SK-N-SH (cell line): Measurements from ENCODE around the gene DOHH.

ENCODE experiments used
- FOXM1 ChIP-seq: IDR thresholded peaks from 2 replicates; pipeline ENCODE4 v1.4.0; 2012; ENCODE audit warnings: low read depth, mild to moderate bottlenecking
- GABPA ChIP-seq: IDR thresholded peaks from 2 replicates; pipeline ENCODE4 v1.4.0; 2012; ENCODE audit warnings: low read depth, mild to moderate bottlenecking
- RFX5 ChIP-seq: IDR thresholded peaks from 2 replicates; pipeline ENCODE4 v1.6.1; 2012; ENCODE audit warnings: mild to moderate bottlenecking, improper control_type of control experiment, low read length
- USF1 ChIP-seq: IDR thresholded peaks from 2 replicates; pipeline ENCODE4 v1.4.0; 2012; ENCODE audit warnings: low read depth, borderline replicate concordance
- TF ChIP-seq, protein P1 (sequence below): IDR thresholded peaks from 2 replicates; pipeline ENCODE4 v1.6.1; 2012; ENCODE audit warnings: mild to moderate bottlenecking, low read depth, low read length, moderate library complexity
- TF ChIP-seq, protein P2 (sequence below): IDR thresholded peaks from 2 replicates; pipeline ENCODE4; 2012

DNA sequence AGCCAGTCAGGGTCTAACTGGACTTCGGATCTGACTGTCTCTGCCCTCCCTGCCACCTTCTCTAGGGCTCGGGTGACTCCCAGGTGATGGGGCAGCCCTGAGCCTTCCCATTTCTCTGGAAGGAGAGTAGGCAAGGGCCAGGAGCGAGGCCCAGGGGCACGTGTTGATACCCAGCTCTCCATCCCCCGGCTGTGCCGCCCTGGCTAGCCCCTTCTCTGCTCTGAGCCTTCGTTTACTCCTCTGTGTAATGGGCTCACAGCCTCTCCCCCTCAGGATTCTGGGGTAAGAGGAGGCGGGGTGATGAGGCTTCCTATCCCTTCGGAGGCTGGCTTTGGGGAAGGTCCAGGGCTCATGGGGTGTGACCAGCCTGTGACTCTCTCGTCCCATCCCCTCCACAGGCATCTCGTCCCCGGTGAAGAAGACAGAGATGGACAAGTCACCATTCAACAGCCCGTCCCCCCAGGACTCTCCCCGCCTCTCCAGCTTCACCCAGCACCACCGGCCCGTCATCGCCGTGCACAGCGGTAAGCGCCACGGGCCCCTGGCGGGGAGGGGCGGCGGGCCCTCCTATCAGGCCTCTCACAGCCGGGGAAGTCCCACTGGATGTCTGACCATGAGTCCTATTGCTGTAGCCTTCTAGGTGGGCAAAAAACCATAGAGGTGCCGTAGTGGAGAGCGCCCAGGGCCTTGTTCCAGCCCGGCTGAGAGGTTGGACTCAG is 51.7 kb downstream of the DOHH start:
- TF ChIP-seq GABPA (no peak), USF1 (no peak), FOXM1 (no peak), RFX5 (no peak)
- TF ChIP-seq, protein P1, sequence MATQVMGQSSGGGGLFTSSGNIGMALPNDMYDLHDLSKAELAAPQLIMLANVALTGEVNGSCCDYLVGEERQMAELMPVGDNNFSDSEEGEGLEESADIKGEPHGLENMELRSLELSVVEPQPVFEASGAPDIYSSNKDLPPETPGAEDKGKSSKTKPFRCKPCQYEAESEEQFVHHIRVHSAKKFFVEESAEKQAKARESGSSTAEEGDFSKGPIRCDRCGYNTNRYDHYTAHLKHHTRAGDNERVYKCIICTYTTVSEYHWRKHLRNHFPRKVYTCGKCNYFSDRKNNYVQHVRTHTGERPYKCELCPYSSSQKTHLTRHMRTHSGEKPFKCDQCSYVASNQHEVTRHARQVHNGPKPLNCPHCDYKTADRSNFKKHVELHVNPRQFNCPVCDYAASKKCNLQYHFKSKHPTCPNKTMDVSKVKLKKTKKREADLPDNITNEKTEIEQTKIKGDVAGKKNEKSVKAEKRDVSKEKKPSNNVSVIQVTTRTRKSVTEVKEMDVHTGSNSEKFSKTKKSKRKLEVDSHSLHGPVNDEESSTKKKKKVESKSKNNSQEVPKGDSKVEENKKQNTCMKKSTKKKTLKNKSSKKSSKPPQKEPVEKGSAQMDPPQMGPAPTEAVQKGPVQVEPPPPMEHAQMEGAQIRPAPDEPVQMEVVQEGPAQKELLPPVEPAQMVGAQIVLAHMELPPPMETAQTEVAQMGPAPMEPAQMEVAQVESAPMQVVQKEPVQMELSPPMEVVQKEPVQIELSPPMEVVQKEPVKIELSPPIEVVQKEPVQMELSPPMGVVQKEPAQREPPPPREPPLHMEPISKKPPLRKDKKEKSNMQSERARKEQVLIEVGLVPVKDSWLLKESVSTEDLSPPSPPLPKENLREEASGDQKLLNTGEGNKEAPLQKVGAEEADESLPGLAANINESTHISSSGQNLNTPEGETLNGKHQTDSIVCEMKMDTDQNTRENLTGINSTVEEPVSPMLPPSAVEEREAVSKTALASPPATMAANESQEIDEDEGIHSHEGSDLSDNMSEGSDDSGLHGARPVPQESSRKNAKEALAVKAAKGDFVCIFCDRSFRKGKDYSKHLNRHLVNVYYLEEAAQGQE: no peak
- TF ChIP-seq, protein P2, sequence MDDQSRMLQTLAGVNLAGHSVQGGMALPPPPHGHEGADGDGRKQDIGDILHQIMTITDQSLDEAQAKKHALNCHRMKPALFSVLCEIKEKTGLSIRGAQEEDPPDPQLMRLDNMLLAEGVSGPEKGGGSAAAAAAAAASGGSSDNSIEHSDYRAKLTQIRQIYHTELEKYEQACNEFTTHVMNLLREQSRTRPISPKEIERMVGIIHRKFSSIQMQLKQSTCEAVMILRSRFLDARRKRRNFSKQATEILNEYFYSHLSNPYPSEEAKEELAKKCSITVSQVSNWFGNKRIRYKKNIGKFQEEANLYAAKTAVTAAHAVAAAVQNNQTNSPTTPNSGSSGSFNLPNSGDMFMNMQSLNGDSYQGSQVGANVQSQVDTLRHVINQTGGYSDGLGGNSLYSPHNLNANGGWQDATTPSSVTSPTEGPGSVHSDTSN: no peak
